ENCODE results near the gene SPATA6.

GRCh38 chr1:48374785-48375184 lies 97.2 kb downstream of the SPATA6 start:
- TF ChIP-seq MYC (IDR thresholded peaks at IDR 0.05; ENCODE audit: low read depth, low read length) (no peak), POLR2A (IDR thresholded peaks at IDR 0.05; ENCODE audit: extremely low read depth, insufficient read length) (no peak)
- TF ChIP-seq, protein P1, sequence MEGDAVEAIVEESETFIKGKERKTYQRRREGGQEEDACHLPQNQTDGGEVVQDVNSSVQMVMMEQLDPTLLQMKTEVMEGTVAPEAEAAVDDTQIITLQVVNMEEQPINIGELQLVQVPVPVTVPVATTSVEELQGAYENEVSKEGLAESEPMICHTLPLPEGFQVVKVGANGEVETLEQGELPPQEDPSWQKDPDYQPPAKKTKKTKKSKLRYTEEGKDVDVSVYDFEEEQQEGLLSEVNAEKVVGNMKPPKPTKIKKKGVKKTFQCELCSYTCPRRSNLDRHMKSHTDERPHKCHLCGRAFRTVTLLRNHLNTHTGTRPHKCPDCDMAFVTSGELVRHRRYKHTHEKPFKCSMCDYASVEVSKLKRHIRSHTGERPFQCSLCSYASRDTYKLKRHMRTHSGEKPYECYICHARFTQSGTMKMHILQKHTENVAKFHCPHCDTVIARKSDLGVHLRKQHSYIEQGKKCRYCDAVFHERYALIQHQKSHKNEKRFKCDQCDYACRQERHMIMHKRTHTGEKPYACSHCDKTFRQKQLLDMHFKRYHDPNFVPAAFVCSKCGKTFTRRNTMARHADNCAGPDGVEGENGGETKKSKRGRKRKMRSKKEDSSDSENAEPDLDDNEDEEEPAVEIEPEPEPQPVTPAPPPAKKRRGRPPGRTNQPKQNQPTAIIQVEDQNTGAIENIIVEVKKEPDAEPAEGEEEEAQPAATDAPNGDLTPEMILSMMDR (IDR thresholded peaks at IDR 0.05; ENCODE audit: low read depth, low read length), result no peak
